Stimulated activated CD4-positive, alpha-beta T cell treated with anti-CD3 and anti-CD28 coated beads, Interleukin-1b, Interleukin-23, amount 100 ng/mL, for 24 hours (primary cell): Measurements from ENCODE around the gene MYOF.
"Not testable (repeated sequence)": the region's sequence is repeated elsewhere in the genome, so short reads cannot be mapped to it uniquely, and the experiment has no call there.

Source experiments
- DNase-seq, 4 experiments: peaks; one replicate each; pipeline ENCODE4 v3.0.0-alpha.2; 2020; ENCODE audit warnings: low read depth in 4 of 4, low spot score in 1 of 4

MYOF gene

DNA sequence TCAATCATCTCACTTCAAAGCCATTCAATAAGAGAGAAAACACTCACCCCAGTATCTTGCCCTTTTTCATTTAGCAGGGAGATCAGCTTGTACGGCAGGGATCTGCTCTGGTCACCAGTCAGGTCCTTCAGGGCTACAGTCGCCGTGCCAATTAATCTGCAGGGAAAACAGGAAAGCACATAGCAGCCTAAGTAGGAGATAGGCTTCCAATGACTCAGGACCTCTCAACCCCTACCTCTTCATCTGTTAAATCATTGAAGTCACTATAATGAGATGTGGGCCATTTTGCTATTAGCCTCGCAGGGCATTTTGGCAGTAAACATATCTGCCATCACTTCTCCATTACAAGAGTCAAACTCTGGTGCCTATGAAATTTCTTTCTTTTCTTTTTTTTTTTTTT, 50.8 kb downstream of the MYOF start:
- DNase-seq: no peak

DNA sequence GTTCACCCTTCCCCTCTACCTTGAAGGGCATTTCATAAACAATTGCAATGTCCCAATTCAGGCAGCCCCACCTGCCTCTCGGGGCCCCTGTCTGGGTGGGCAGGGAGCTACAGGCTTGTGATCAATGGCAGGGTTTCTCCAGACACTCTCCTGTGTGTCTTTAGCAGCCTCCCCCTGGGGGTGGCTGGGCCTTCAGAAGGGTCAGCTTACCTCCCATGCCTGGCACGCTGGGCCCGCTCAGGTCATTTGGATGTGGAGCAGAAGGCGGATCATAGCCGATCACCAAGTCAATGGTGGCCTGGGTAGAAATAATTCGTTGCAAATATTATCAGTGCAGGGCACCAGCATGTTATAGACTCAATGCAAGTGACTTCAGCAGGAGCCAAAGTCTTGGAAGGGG, 56.3 kb downstream of the MYOF start:
- no peak for DNase-seq

GRCh38 chr10:93422118-93422517, 60.0 kb downstream of the MYOF start:
- no peak for DNase-seq

GRCh38 chr10:93420944-93421825, 60.9 kb downstream of the MYOF start:
- no peak for DNase-seq

DNA sequence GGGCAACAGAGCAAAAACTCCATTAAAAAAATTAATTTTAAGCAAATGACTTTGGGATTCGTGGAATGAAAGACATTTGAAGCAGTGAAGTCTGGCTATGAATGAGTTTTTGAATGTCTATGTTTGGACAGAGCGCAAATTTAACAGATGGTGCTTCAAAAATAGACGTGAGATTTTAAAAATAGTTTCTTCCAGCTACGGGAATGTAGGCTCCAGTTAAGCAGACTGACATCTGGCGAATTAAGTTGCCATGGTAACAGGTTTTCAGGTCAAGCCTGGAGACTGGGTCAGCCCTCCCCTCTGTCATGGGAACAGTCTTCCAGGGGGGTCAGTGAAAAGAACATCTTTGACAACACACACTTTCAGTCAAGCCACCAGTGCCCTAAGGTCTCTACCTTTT, 62.0 kb downstream of the MYOF start:
- DNase-seq: no peak

GRCh38 chr10:93419016-93419415, 63.1 kb downstream of the MYOF start:
- DNase-seq: not testable (repeated sequence)

- DNase-seq: no peak
Measured at GRCh38 chr10:93417921-93418320, 64.2 kb downstream of the MYOF start.

- DNase-seq: no peak
Measured at GRCh38 chr10:93417266-93417665, 64.9 kb downstream of the MYOF start.

GRCh38 chr10:93416824-93417223, 65.3 kb downstream of the MYOF start:
- no peak for DNase-seq

DNA sequence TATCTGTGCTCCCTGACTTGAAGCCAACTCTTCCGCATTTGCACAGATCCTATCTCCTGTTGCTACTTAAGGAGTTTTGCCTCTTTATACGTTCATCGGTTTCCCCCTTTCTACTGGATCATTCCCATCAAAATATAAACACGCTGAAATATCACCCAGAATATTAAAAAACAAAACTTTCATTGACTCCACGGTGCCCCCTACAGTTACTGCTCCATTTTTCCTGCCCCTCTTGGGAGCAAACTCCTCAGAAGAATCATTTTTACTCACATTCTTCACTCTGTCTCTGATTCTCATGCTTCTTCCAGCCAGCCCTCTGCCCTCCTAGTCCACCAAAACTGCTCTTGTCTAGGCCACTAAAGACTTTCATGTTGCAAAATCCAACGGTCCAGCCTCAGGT, 66.4 kb downstream of the MYOF start:
- no peak for DNase-seq

GRCh38 chr10:93413252-93413689, 68.9 kb downstream of the MYOF start:
- DNase-seq: no peak

DNA sequence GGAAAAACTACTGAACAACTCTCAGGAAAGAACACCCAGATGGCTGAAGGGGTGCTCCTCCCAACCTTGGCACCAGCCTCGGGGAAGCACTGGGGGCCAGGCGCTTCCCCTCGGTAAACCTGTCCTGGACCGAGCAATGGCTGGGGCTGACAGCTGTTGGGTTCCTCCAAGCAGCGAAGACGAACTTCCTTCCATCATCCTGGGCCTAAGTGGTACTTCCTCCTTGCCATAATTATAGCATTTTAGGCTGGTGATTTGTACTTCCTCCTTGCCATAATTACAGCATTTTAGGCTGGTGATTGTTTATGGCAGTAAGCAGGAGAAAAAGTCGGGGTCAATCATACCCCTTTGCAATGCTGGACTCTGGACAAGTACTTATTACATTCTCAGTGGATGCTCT, 69.3 kb downstream of the MYOF start:
- DNase-seq: no peak

GRCh38 chr10:93410697-93411348, 71.3 kb downstream of the MYOF start:
- no peak for DNase-seq

- DNase-seq: no peak
Measured at GRCh38 chr10:93408783-93409182, 73.4 kb downstream of the MYOF start.

- no peak for DNase-seq
Measured at GRCh38 chr10:93406364-93407145, 75.6 kb downstream of the MYOF start.

GRCh38 chr10:93404048-93404354, 78.1 kb downstream of the MYOF start:
- no peak for DNase-seq

GRCh38 chr10:93403152-93404047, 78.7 kb downstream of the MYOF start:
- DNase-seq: no peak

GRCh38 chr10:93402192-93402591, 79.9 kb downstream of the MYOF start:
- no peak for DNase-seq

DNA sequence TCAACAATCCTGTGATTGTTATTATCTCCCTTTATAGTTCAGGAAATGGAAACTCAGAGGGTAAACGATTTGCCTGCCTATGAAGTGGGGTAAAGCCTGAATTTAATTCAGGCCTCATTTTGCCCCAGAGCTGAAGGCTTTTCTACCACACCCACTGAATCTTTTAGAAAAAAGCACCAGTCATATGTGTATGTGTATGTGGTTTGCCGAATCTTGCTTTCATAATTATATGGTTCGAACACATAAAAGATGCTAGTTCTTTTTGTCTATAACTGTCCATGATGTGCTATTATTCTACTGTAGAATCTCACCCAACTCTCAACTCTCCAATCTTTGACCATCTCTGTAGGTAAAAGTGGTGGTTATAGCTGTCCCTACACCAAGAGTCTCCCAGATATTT, 83.6 kb downstream of the MYOF start:
- no peak for DNase-seq

GRCh38 chr10:93397020-93397419, 85.1 kb downstream of the MYOF start:
- no peak for DNase-seq

- DNase-seq: no peak
Measured at GRCh38 chr10:93393211-93393610, 88.9 kb downstream of the MYOF start.
